Measurements from ENCODE around the gene NKAIN1. TPM values are rescaled to one million over a fixed set of nuclear protein-coding genes. Genes with fewer than 3 reads are reported as not detected.

Gene NKAIN1
- total RNA-seq, 1 experiment from 2014 or later: 36.8 TPM

DNA sequence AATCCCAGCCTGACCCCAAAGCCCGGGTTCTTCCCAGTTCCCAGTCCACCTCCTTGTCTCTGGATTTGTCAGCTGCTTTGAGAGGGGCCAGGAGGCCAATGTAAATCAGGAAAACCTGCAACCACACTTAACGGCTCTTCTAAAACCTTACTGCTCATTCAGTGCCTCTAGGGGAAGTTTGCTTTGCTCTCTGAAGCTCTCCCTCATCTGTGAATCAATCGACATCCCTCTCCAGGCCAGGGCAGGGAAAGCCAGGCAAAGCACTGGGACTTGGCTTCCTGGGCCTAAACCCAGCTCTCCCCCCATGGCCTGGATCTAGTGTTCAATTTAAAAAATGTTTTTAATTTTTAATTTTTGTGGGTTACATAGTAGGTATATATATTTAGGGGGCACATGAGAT, 9.3 kb downstream of the NKAIN1 start:
- H3K4me3 Mint-ChIP-seq: no peak overlapping the region
- POLR2A ChIA-PET: interaction anchor here (0.6 kb wide), 1 partner anchor 10 kb away, joined by 4 read pairs; no protein-coding TSS in a partner anchor
- ATAC-seq (peak; percentile 57), DNase-seq (ENCODE audit: low spot score) (no peak)
- no peaks in the 10 kb centered on the region for H3K36me3 Mint-ChIP-seq
- CTCF ChIA-PET: interaction anchor here (0.6 to 2.0 kb wide), 5 partner anchors 32 to 191 kb away, joined by 3 to 9 read pairs (median 3); no protein-coding TSS in a partner anchor
- no peaks in the 10 kb centered on the region for H3K9me3 Mint-ChIP-seq
- H3K4me1 Mint-ChIP-seq: peaks cover 11% of the 10 kb centered on the region
- no peak overlapping the region for H3K27ac Mint-ChIP-seq
- no peaks in the 10 kb centered on the region for H3K27me3 Mint-ChIP-seq (ENCODE audit: low read depth)
- TF ChIP-seq, protein P1, sequence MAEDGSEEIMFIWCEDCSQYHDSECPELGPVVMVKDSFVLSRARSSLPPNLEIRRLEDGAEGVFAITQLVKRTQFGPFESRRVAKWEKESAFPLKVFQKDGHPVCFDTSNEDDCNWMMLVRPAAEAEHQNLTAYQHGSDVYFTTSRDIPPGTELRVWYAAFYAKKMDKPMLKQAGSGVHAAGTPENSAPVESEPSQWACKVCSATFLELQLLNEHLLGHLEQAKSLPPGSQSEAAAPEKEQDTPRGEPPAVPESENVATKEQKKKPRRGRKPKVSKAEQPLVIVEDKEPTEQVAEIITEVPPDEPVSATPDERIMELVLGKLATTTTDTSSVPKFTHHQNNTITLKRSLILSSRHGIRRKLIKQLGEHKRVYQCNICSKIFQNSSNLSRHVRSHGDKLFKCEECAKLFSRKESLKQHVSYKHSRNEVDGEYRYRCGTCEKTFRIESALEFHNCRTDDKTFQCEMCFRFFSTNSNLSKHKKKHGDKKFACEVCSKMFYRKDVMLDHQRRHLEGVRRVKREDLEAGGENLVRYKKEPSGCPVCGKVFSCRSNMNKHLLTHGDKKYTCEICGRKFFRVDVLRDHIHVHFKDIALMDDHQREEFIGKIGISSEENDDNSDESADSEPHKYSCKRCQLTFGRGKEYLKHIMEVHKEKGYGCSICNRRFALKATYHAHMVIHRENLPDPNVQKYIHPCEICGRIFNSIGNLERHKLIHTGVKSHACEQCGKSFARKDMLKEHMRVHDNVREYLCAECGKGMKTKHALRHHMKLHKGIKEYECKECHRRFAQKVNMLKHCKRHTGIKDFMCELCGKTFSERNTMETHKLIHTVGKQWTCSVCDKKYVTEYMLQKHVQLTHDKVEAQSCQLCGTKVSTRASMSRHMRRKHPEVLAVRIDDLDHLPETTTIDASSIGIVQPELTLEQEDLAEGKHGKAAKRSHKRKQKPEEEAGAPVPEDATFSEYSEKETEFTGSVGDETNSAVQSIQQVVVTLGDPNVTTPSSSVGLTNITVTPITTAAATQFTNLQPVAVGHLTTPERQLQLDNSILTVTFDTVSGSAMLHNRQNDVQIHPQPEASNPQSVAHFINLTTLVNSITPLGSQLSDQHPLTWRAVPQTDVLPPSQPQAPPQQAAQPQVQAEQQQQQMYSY (CRISPR knock-in tag; IDR thresholded peaks at IDR 0.05): no peak
- TF ChIP-seq ZNF416 (CRISPR knock-in tag; IDR thresholded peaks at IDR 0.05) (no peak), SOX15 (CRISPR knock-in tag; IDR thresholded peaks at IDR 0.05) (no peak), MXD4 (CRISPR knock-in tag; IDR thresholded peaks at IDR 0.05; ENCODE audit: borderline replicate concordance) (no peak), ZNF232 (CRISPR knock-in tag; IDR thresholded peaks at IDR 0.05) (no peak), TEAD1 (CRISPR knock-in tag; IDR thresholded peaks at IDR 0.05) (no peak), ZNF219 (CRISPR knock-in tag; IDR thresholded peaks at IDR 0.05; ENCODE audit: borderline replicate concordance) (no peak), ESRRA (CRISPR knock-in tag; IDR thresholded peaks at IDR 0.05; ENCODE audit: borderline replicate concordance) (no peak), HMGA2 (CRISPR knock-in tag; IDR thresholded peaks at IDR 0.05) (no peak), CBFB (CRISPR knock-in tag; IDR thresholded peaks at IDR 0.05; ENCODE audit: low read depth) (no peak)
- TF ChIP-seq, protein P2, sequence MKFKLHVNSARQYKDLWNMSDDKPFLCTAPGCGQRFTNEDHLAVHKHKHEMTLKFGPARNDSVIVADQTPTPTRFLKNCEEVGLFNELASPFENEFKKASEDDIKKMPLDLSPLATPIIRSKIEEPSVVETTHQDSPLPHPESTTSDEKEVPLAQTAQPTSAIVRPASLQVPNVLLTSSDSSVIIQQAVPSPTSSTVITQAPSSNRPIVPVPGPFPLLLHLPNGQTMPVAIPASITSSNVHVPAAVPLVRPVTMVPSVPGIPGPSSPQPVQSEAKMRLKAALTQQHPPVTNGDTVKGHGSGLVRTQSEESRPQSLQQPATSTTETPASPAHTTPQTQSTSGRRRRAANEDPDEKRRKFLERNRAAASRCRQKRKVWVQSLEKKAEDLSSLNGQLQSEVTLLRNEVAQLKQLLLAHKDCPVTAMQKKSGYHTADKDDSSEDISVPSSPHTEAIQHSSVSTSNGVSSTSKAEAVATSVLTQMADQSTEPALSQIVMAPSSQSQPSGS (CRISPR knock-in tag; IDR thresholded peaks at IDR 0.05; ENCODE audit: borderline replicate concordance, low read depth): no peak
- TF ChIP-seq, protein P3, sequence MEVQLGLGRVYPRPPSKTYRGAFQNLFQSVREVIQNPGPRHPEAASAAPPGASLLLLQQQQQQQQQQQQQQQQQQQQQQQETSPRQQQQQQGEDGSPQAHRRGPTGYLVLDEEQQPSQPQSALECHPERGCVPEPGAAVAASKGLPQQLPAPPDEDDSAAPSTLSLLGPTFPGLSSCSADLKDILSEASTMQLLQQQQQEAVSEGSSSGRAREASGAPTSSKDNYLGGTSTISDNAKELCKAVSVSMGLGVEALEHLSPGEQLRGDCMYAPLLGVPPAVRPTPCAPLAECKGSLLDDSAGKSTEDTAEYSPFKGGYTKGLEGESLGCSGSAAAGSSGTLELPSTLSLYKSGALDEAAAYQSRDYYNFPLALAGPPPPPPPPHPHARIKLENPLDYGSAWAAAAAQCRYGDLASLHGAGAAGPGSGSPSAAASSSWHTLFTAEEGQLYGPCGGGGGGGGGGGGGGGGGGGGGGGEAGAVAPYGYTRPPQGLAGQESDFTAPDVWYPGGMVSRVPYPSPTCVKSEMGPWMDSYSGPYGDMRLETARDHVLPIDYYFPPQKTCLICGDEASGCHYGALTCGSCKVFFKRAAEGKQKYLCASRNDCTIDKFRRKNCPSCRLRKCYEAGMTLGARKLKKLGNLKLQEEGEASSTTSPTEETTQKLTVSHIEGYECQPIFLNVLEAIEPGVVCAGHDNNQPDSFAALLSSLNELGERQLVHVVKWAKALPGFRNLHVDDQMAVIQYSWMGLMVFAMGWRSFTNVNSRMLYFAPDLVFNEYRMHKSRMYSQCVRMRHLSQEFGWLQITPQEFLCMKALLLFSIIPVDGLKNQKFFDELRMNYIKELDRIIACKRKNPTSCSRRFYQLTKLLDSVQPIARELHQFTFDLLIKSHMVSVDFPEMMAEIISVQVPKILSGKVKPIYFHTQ (CRISPR knock-in tag; IDR thresholded peaks at IDR 0.05): no peak
- TF ChIP-seq, protein P4, sequence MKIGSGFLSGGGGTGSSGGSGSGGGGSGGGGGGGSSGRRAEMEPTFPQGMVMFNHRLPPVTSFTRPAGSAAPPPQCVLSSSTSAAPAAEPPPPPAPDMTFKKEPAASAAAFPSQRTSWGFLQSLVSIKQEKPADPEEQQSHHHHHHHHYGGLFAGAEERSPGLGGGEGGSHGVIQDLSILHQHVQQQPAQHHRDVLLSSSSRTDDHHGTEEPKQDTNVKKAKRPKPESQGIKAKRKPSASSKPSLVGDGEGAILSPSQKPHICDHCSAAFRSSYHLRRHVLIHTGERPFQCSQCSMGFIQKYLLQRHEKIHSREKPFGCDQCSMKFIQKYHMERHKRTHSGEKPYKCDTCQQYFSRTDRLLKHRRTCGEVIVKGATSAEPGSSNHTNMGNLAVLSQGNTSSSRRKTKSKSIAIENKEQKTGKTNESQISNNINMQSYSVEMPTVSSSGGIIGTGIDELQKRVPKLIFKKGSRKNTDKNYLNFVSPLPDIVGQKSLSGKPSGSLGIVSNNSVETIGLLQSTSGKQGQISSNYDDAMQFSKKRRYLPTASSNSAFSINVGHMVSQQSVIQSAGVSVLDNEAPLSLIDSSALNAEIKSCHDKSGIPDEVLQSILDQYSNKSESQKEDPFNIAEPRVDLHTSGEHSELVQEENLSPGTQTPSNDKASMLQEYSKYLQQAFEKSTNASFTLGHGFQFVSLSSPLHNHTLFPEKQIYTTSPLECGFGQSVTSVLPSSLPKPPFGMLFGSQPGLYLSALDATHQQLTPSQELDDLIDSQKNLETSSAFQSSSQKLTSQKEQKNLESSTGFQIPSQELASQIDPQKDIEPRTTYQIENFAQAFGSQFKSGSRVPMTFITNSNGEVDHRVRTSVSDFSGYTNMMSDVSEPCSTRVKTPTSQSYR (CRISPR knock-in tag; IDR thresholded peaks at IDR 0.05): no peak
- TF ChIP-seq, protein P5, sequence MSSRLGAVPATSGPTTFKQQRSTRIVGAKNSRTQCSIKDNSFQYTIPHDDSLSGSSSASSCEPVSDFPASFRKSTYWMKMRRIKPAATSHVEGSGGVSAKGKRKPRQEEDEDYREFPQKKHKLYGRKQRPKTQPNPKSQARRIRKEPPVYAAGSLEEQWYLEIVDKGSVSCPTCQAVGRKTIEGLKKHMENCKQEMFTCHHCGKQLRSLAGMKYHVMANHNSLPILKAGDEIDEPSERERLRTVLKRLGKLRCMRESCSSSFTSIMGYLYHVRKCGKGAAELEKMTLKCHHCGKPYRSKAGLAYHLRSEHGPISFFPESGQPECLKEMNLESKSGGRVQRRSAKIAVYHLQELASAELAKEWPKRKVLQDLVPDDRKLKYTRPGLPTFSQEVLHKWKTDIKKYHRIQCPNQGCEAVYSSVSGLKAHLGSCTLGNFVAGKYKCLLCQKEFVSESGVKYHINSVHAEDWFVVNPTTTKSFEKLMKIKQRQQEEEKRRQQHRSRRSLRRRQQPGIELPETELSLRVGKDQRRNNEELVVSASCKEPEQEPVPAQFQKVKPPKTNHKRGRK (CRISPR knock-in tag; IDR thresholded peaks at IDR 0.05; ENCODE audit: borderline replicate concordance): no peak
- TF ChIP-seq, protein P6, sequence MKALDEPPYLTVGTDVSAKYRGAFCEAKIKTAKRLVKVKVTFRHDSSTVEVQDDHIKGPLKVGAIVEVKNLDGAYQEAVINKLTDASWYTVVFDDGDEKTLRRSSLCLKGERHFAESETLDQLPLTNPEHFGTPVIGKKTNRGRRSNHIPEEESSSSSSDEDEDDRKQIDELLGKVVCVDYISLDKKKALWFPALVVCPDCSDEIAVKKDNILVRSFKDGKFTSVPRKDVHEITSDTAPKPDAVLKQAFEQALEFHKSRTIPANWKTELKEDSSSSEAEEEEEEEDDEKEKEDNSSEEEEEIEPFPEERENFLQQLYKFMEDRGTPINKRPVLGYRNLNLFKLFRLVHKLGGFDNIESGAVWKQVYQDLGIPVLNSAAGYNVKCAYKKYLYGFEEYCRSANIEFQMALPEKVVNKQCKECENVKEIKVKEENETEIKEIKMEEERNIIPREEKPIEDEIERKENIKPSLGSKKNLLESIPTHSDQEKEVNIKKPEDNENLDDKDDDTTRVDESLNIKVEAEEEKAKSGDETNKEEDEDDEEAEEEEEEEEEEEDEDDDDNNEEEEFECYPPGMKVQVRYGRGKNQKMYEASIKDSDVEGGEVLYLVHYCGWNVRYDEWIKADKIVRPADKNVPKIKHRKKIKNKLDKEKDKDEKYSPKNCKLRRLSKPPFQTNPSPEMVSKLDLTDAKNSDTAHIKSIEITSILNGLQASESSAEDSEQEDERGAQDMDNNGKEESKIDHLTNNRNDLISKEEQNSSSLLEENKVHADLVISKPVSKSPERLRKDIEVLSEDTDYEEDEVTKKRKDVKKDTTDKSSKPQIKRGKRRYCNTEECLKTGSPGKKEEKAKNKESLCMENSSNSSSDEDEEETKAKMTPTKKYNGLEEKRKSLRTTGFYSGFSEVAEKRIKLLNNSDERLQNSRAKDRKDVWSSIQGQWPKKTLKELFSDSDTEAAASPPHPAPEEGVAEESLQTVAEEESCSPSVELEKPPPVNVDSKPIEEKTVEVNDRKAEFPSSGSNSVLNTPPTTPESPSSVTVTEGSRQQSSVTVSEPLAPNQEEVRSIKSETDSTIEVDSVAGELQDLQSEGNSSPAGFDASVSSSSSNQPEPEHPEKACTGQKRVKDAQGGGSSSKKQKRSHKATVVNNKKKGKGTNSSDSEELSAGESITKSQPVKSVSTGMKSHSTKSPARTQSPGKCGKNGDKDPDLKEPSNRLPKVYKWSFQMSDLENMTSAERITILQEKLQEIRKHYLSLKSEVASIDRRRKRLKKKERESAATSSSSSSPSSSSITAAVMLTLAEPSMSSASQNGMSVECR (CRISPR knock-in tag; IDR thresholded peaks at IDR 0.05; ENCODE audit: borderline replicate concordance): no peak
- TF ChIP-seq, protein P7, sequence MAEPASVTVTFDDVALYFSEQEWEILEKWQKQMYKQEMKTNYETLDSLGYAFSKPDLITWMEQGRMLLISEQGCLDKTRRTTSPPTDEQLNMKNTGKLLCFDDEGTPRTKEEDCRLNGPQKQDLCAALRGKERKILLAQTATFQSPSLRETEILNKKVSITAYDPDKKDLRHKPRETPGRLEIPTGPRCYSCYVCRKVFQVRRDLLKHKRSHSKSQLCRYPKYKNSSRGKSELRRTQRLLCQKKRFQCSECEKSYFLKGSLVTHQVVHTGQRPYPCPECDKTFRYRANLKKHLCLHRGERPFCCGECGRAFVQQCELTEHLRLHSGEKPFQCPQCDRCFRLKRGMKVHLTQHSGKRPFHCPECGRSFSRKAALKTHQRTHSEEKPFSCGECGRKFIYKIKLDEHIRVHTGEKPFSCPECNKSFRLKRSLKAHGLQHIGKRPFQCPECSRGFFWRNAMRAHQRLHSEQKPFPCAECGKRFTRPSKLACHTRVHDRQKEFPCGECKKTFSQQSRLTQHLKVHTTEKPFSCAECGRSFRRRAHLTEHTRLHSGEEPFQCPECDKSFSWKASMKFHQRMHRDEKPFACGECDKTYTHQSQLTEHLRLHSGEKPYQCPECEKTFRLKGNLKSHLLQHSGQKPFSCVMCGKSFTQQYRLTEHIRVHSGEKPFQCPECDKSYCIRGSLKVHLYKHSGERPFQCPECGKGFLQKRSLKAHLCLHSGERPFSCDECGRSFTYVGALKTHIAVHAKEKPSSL (CRISPR knock-in tag; conservative IDR thresholded peaks at IDR 0.05): no peak
